Colonic mucosa (tissue), 4 donors: ENCODE data around the gene SWAP70. TPM values are rescaled to one million over a fixed set of nuclear protein-coding genes. Genes with fewer than 3 reads are reported as not detected.

Experiments
- DNase-seq: peaks from one replicate; pipeline ENCODE4 v3.0.0-alpha.2; 2020
- H3K27ac ChIP-seq: fragments of 200-600 bp; one replicate; pipeline ENCODE4 v1.8.0; 2021
- H3K27me3 ChIP-seq: fragments of 200-600 bp; one replicate; pipeline ENCODE4 v1.8.0; 2021
- H3K36me3 ChIP-seq: fragments of 200-600 bp; one replicate; pipeline ENCODE4 v1.8.0; 2021
- H3K4me1 ChIP-seq: fragments of 200-600 bp; one replicate; pipeline ENCODE4 v1.8.0; 2021; ENCODE audit warnings: mild to moderate bottlenecking
- H3K4me3 ChIP-seq: fragments of 200-600 bp; one replicate; pipeline ENCODE4 v1.8.0; 2021
- H3K9ac ChIP-seq, 2 donors: one replicate each; pipeline ENCODE4 v1.7.0; 2013; ENCODE audit warnings: control low read depth in 2 of 2, low read depth in 2 of 2, low read length in 2 of 2
- H3K9me3 ChIP-seq: fragments of 200-600 bp; one replicate; pipeline ENCODE4 v1.8.0; 2021
- intact Hi-C: fragments of 100-400 bp; cut with DNase I; formaldehyde crosslinking; loops from one replicate; pipeline ENCODE4 v1.14.1; 2022
- total RNA-seq, 2 donors: library from RNA; stranded (reverse); fragmentation: NEBNext Ultra II Directional in 1 of 2; extraction: Animal tissue kit (Norgen Biotek cat#: 25700) in 1 of 2; gene quantifications; one replicate each; pipeline ENCODE4 v1.2.1, GENCODE V29; 2021
- TF ChIP-seq, protein P1 (sequence below): fragments of 200-600 bp; IDR thresholded peaks from one replicate; pipeline ENCODE4 v1.8.0; 2022; ENCODE audit warnings: antibody characterized with exemption, mild to moderate bottlenecking
- donor health status: healthy.
- donor health status: DM: no; HTN: no; CAD: no.
- donor health status: DM: no; HTN: no; CAD: no.

The SWAP70 gene
- total RNA-seq, 2 donors from 2014 or later = 13.1 to 21.2 TPM

DNA sequence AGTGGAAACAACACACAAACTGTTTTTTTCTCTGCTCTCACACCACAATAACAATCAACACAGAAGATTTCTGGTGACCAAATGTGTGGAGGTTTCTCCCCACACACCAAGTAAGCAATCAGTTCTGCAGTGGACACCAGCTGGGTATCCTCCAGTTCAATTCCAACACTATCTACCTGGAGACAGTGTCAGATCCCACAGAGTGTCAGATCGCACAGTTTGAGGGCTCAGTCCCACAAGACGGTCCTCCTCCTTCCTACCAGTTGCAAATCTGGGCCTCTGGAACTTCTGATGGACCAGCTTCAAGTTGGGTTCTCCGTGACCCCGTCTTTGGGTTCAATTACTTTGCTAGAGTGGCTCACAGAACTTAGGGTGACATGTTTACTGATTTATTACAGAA lies 9.0 kb downstream of the SWAP70 start:
- no peak for DNase-seq
- no peak overlapping the region for H3K27ac ChIP-seq
- TF ChIP-seq, protein P1, sequence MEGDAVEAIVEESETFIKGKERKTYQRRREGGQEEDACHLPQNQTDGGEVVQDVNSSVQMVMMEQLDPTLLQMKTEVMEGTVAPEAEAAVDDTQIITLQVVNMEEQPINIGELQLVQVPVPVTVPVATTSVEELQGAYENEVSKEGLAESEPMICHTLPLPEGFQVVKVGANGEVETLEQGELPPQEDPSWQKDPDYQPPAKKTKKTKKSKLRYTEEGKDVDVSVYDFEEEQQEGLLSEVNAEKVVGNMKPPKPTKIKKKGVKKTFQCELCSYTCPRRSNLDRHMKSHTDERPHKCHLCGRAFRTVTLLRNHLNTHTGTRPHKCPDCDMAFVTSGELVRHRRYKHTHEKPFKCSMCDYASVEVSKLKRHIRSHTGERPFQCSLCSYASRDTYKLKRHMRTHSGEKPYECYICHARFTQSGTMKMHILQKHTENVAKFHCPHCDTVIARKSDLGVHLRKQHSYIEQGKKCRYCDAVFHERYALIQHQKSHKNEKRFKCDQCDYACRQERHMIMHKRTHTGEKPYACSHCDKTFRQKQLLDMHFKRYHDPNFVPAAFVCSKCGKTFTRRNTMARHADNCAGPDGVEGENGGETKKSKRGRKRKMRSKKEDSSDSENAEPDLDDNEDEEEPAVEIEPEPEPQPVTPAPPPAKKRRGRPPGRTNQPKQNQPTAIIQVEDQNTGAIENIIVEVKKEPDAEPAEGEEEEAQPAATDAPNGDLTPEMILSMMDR = no peak
- no peaks in the 10 kb centered on the region for H3K4me1 ChIP-seq
- intact Hi-C loops = no loop called here
- H3K27me3 ChIP-seq = no peaks in the 10 kb centered on the region
- no peak overlapping the region for H3K4me3 ChIP-seq
- no peaks in the 10 kb centered on the region for H3K36me3 ChIP-seq
- H3K9me3 ChIP-seq = no peaks in the 10 kb centered on the region
- no peak overlapping the region for H3K9ac ChIP-seq

DNA sequence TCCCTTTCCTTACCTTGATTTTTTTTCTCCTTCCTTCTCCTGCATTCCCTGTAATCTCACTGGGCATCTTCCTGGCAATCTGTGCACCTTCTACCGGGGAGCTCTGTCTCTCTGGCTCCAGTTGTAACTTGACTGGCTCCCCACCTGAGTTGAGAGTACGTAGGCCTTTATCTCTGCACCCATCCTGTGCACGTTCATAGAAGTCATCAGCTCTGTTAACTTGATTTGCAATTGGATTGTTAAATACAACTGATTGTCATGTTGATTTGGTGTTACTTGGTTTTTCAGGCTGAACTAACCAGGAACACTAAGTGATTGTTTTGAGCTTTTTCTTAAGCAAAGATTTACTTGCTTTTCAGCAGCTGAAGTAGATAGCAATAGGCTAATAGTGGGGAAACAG lies 11.8 kb downstream of the SWAP70 start:
- Histone ChIP-seq H3K4me3 (no peak overlapping the region), H3K27ac (no peak overlapping the region), H3K36me3 (no peaks in the 10 kb centered on the region), H3K27me3 (no peaks in the 10 kb centered on the region), H3K9ac (no peak overlapping the region), H3K4me1 (no peaks in the 10 kb centered on the region), H3K9me3 (no peaks in the 10 kb centered on the region)
- no peak for DNase-seq
- TF ChIP-seq, protein P1 = no peak
- intact Hi-C loops = no loop called here

DNA sequence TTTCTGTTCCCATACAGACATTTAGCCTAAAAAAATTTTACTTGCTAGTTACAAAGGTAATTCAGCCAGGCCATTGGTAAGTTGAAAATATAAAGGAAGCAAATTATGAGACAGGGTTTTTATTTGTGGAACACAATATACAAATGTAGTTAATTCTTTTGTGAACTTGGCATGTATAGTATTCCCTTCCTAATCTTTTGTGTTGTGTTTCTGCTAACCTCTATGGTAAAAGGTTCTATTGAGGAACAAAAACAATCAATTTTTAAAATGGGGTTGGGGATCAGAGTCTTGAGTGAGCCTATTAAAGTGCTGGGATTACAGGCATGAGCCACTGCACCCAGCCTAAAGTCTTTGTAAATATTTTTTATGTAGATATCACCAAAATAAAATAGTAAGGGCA lies 14.1 kb downstream of the SWAP70 start:
- H3K4me1 ChIP-seq = no peaks in the 10 kb centered on the region
- no peaks in the 10 kb centered on the region for H3K27me3 ChIP-seq
- H3K36me3 ChIP-seq = no peaks in the 10 kb centered on the region
- H3K27ac ChIP-seq = no peak overlapping the region
- H3K9ac ChIP-seq = no peak overlapping the region
- no peak for DNase-seq
- H3K9me3 ChIP-seq = no peaks in the 10 kb centered on the region
- TF ChIP-seq, protein P1 = no peak
- no peak overlapping the region for H3K4me3 ChIP-seq
- intact Hi-C loops = no loop called here

DNA sequence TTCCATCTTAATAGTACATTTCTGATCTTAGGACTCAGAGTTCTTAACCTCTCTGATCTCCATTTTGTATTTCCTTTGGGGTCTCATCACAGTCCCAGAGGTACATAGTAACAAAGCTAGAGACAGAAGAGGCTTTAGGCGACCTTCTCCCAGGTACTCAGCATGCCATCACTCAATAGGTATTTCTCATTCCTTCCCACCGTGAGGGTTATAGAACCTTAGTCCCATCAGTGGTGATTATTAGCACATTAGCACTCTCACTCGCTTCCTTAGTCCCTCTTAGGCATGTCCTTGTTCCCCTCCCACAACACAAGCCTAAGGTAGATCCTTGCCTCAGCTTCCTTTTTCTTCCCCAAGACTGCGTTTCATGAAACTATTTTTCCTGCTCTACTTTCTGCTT lies 14.7 kb downstream of the SWAP70 start:
- Histone ChIP-seq H3K36me3 (no peaks in the 10 kb centered on the region), H3K27ac (no peak overlapping the region), H3K9ac (no peak overlapping the region), H3K27me3 (no peaks in the 10 kb centered on the region), H3K4me3 (no peak overlapping the region), H3K4me1 (no peaks in the 10 kb centered on the region), H3K9me3 (no peaks in the 10 kb centered on the region)
- DNase-seq = no peak
- TF ChIP-seq, protein P1 = no peak
- intact Hi-C loops = no loop called here

DNA sequence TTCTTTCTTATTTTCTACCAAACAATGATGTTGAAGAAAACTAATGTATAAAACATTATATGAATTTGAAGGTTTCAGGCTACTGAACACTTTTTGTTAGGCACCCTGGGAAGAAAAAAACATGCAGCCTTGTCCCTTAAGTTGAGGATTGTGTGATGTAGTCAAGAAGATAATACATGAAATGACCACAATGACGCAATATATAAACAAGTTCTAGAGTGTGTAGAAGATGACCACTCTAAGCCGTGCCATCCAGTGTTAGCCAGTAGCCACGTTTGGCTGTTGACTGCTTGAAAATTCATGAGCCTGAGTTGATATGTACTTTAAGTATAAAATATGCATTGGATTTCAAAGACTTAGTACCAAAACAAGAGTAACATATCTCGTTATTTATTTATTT lies 16.2 kb downstream of the SWAP70 start:
- intact Hi-C loops = no loop called here
- H3K9ac ChIP-seq = no peak overlapping the region
- TF ChIP-seq, protein P1 = no peak
- no peak overlapping the region for H3K4me3 ChIP-seq
- H3K9me3 ChIP-seq = no peaks in the 10 kb centered on the region
- no peak for DNase-seq
- no peaks in the 10 kb centered on the region for H3K4me1 ChIP-seq
- no peak overlapping the region for H3K27ac ChIP-seq
- no peaks in the 10 kb centered on the region for H3K36me3 ChIP-seq
- H3K27me3 ChIP-seq = no peaks in the 10 kb centered on the region
